ENCODE data around the gene HOXD10.

DNA sequence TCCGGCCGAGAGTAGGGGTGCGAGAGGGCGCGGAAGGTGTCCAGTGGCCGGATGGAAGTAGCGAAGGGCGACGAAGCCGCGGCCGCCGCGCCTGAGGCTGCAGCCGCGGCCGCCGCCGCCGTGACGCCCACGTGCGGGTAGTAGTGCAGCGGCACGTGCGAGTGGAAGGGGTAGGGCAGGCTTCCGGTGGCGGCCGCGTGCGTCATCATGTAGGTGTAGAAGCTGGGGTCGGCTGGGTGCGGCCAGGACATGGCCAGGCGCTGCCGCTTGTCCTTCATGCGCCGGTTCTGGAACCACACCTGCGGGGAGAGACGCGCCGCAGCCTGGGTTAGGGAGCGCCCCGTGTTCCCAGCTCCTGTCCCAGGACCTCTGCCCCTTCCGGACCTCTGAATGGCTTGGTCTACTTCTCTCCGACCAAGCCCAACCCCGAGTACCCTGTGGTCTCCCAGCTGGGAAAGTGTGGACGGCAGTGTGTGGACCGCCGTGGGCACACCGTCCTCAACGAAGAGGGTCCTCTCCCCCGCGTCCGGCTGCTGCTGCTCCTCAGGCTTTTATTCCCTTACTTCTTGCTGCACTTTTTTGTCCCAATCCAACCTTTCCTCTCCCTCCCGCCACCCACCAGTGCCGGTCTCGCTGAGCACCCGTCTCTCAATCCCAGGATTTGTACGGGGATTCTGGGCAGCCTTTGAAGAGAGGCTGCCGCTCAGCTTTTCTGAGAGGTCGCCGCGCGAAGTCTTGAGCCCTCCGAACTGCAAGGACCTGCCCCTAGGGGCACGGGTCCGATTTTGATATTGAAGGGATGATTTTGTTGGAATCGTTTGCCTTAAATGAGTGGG is 35.8 kb upstream of the HOXD10 start:
- TF ChIP-seq, protein P1, sequence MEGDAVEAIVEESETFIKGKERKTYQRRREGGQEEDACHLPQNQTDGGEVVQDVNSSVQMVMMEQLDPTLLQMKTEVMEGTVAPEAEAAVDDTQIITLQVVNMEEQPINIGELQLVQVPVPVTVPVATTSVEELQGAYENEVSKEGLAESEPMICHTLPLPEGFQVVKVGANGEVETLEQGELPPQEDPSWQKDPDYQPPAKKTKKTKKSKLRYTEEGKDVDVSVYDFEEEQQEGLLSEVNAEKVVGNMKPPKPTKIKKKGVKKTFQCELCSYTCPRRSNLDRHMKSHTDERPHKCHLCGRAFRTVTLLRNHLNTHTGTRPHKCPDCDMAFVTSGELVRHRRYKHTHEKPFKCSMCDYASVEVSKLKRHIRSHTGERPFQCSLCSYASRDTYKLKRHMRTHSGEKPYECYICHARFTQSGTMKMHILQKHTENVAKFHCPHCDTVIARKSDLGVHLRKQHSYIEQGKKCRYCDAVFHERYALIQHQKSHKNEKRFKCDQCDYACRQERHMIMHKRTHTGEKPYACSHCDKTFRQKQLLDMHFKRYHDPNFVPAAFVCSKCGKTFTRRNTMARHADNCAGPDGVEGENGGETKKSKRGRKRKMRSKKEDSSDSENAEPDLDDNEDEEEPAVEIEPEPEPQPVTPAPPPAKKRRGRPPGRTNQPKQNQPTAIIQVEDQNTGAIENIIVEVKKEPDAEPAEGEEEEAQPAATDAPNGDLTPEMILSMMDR (conservative IDR thresholded peaks at IDR 0.05 in 1 of 2, IDR thresholded peaks at IDR 0.05 in 1 of 2; ENCODE audit: extremely low read depth in 1 of 2, insufficient read depth in 1 of 2, low read depth in 1 of 2, low read length in 2 of 2) = no peak
- TF ChIP-seq EZH2 (IDR thresholded peaks at IDR 0.05; ENCODE audit: borderline replicate concordance, low read length) = peak; percentile 85

Measured in mammary epithelial cell (primary cell).